Stimulated activated CD8-positive, alpha-beta memory T cell treated with anti-CD3 and anti-CD28 coated beads, Interleukin-12 subunit alpha, Interleukin-12 subunit beta, amount 100 ng/mL, for 24 hours (primary cell): ENCODE results near the gene MRPL55.

Source experiments
- DNase-seq: peaks from one replicate; pipeline ENCODE4 v3.0.0-alpha.2; 2020; ENCODE audit errors: extremely low read depth

Gene MRPL55

DNA sequence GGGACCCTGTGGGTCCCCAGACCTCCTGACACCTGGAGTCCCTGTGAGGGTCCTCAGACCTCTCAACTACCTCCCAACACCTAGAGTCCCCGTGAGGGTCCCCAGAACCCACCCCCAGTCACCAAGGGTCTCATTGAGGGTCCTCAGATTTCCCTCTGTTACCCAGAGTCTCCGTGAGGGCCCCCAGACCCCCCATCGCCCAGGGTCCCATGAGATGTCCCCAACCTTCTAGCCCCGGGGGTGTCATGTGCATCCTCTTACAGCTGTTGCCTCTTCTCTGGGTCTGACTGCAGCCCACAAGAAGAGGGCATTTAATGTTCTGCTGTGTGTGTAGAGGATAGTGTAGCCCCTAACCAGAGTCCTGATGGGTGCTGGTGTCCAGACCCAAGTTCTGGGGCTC lies 38.7 kb upstream of the MRPL55 start:
- DNase-seq = no peak

DNA sequence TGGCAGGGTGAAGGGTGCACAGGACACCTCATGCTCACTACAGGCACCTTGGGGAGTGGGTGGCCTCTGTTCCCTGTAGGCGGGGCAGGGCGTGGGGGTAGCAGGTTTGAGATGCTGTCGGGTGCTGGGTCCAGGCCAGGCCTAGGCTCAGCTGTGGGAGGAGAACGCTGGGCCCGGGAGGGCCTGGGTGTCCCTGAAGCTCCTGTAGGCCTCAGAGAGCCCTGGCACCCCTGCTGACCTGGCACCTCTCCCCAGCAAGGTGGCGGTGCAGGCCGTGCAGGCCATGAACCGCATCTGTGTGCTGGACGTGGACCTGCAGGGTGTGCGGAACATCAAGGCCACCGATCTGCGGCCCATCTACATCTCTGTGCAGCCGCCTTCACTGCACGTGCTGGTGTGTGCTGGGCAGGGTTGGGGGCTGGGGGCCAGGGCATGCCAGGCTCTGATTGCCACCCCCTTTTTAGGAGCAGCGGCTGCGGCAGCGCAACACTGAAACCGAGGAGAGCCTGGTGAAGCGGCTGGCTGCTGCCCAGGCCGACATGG lies 38.1 kb upstream of the MRPL55 start:
- DNase-seq = no peak

DNA sequence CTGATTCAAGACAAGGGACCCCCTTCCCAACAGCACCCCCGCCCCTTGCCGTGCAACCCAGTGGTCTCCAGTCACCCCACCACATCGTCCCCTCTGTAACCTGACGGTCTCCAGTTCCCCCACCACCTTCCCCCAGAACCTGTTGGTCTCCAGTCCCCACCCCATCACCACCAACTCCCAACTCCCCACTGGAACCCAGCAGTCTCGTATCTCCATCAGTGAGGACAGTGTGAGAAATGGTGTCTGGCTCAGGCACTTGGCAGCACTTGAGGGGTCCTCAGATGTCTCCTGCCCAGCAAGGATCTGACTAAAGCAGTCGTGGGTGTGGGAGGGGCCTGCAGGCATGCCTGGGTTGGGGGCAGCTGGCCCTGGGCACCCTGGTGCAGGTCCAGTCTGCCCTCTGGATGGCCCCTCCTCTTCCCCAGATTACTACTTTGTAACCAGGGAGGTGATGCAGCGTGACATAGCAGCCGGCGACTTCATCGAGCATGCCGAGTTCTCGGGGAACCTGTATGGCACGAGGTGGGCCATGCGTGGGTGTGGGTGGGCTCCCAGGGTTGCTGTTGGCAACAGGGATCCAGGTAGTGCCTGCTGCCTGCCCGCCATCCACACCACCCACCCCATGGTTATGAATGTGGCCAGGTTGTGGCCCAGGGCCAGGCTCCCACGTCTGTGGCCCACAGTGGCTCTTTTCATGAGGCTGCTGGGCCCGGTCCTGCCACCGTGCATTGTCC lies 37.5 kb upstream of the MRPL55 start:
- no peak for DNase-seq

DNA sequence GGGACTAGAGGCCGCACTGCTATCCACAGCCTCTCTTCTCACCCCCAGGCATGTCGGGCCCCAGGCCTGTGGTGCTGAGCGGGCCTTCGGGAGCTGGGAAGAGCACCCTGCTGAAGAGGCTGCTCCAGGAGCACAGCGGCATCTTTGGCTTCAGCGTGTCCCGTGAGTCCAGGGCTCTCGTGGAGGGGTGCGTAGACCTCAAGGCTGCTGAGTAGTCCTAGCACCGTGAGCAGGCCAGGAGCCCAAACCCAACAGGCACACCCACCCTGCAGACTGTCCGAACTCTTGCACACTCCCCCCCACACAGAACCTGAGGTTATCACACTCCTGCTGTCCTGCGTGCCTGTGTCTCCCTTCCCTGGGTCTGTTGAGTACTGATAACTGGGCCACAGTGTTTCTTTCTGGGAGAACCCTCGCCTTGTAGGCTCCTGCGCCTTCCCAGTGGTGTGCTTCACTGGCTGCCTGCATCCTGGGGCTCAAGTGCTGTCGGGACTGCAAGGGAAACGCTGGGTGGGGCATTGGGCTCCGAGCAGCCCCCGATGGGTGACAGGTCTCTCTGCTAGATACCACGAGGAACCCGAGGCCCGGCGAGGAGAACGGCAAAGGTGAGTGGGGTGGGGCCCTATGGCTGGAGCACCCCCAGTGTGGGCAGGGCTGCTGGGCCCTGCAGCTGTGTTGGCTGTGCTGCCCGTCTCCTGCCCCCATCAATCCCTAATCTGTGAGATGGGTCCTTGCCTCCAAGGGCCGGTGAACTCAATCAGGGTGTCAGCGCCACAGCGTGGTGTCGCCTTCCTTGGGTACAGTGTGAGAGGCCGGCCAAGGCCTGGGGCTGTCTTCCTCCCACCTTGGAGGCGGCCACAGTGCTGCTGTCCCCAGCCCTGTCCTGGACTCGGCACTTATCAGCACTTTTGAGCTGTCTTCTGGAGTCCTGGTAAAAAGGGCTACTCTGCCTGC lies 36.6 kb upstream of the MRPL55 start:
- no peak for DNase-seq

DNA sequence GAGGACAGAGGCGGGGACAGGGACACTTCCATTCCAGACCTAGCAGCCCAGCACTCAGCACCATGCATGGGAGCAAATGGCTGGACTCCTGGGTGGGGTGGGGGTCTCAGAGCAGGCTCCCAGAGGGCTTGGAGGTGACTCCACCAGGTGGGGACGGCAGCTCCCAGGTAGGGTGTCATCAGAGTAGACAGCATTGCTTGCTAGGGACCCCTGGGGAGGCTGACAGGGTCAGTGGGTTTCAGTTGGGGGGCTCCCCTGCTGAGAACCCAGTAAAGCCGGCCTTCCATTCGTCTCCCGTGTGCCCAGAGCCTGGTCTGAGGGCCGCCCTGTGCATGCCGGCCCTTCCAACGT lies 35.9 kb upstream of the MRPL55 start:
- DNase-seq = no peak

DNA sequence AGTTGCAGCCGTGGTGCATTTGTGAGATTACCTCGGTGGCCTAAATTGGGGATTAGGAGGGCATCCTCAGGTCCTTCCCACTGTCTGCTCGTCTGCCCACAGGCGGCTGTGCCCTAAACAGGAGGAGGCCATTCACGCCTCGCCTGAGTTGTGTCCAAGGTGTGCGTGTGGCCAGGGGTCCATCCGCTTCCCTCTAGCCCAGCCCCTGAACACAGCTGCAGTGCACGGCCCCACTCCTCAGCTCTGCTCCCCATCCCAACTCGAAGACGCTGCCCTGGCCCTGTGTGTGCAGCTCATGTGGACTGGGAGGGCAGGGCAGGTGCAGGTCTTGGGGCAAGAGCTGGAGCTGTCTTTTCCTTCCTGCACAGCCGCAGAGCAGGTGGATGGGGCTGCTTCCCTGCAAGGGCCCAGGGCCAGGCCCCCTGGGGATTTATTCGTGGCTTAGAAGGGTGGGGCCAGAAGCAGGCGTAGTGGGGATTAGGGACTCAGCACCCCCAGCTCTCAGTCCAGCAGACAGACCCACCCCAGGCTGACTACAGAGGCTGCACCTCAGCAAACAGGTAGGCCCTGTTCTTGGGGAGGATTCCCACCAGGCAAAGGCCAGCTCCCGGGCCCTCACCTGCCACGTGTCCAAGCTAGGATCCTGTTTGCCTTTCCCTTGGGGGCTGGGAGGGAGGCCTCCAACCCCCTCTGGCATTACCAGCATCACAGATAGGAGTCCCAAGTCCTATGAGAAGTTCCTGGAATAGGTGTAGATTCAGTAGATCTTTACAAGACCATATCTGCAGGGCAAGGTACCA lies 35.3 kb upstream of the MRPL55 start:
- DNase-seq = no peak

DNA sequence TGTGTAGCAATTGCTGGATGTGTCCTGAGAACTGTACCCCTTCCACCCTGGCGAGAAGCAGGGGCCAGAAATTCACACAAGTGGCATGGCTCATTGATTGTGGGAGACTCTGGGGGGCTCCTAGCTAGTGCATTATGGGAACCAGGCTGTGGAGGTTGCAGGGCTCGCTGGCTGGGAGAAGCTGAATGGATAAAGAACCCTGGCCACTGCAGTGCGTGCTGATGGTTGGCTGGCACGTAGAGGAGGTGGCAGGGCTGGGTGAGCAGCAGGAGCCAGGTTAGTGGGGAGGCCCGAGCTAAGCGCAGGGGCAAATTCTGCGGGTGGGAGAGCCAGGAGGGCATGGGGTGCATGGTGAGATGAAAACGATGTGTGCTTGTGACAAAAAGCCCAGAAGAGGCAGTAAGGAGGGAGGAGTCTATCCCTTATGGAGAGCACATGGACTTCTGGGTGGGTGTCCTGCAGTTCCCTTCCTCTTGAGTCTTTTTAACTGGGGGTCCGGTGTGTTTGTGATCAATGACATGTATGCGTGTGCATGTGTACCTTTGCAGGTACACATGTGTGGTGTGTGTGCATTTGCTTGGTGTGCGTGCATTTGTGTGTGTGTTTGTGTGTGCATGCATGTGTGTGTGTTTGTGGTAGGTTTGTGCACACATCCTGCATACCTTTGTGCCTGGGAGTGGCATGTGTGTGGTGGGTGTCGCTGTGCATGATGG lies 34.5 kb upstream of the MRPL55 start:
- DNase-seq = no peak

DNA sequence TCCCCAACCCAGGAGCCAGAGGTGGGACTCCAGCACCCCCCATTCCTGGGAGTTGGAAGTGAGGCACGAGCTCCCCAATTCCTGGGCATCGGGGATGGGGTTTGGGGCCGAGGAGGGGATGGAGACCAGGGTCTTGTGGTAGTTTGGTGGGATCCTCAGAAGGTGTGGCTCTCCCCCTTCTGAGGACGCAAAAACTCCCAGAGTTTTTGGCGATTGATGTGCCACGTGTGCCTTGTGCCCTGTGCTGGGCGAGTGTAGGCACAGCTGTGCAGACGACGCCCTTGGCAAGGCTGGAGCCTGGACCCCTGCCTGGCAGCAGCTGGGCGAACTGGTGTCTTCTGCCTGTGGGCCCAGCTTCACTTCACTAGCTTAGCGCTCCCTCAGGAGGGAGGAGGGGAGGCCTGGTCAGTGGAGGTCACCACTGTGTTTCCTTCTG lies 33.6 kb upstream of the MRPL55 start:
- no peak for DNase-seq

DNA sequence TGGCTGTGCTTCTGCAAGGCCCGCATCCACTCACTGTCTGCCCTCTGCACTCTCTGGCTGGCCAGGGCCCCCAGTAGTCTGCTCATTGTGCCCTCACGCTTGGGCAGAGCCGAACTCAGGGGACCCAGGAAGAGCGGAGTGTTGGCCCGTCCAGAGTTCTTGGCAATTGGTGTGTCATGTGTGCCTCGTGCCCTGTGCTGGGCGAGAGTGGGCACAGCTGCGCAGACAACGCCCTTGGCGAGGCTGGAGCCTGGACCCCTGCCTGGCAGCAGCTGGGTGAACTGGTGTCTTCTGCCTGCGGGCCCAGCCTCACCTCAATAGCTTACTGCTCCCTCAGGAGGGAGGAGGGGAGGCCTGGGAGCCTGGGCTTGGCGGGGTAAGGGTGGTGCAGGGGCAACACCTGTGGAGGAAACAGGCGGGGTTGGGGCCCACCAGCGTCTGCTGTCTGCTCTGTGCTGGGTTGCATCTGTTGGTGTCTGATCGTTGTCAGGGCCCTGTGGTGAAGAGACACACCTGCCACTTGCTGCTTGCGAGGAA lies 33.1 kb upstream of the MRPL55 start:
- DNase-seq = no peak

DNA sequence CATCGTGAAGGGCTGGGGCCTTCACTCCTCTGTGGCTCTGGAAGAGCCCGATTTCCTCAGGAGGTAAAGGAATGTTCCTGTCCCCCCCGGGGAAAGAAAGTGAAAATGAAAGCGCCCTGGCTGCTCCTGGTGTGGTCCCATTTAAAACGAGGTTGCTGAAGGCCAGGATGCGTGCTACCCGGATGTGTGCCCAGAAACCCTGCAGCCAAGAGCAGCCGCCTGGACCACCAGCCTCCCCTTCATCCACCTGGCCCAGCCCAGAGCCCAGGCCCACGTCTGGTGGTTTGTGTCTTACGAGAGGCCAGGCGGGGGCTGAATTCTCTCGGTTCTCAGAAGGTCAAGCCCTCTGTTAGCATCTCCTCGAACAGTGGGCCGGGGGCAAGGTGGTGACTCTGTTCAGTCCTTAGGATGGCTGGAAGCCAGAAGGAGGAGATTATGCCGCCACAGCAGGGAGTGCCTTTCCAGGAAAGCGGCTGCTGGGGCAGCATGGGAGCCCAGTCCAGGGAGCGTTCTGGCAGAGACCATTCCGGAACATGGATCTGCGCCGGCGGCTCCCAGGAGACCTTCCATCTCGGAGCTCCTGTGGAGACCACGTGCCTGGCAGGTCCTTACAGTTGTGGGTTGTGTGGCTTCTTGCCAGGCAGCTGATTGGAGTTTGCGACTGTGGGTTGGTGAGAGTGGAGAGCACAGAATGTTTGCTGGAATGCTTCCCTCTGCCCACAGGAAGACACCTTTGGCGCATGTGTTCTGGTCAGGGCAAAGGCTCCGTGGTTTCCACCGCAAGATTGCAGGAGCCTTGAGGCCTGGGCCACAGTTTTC lies 32.3 kb upstream of the MRPL55 start:
- no peak for DNase-seq

DNA sequence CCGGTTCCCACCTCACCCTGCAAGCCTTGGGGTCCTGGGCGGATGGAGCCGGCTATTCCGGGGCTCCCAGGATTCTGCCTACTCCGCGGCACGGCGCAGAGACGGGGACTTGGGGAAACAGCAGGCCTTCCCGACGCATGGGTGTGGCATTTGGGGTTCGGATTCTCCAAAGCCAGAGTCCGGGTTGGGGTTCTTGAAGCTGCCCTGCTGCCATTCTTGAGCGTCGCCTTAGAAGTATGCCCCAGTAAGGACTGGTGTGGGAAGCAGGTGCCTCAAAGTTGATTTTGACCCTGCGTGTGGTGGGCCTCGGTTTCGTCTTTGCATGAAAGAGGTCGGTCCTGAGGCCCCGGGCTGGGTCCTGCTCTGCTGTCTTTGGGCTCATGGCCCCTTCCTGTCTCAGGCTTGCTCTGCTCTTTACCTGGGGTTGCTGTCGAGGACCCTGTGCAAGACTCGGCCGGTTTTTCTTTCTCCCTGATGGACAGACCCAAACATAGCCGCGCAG lies 31.7 kb upstream of the MRPL55 start:
- no peak for DNase-seq

DNA sequence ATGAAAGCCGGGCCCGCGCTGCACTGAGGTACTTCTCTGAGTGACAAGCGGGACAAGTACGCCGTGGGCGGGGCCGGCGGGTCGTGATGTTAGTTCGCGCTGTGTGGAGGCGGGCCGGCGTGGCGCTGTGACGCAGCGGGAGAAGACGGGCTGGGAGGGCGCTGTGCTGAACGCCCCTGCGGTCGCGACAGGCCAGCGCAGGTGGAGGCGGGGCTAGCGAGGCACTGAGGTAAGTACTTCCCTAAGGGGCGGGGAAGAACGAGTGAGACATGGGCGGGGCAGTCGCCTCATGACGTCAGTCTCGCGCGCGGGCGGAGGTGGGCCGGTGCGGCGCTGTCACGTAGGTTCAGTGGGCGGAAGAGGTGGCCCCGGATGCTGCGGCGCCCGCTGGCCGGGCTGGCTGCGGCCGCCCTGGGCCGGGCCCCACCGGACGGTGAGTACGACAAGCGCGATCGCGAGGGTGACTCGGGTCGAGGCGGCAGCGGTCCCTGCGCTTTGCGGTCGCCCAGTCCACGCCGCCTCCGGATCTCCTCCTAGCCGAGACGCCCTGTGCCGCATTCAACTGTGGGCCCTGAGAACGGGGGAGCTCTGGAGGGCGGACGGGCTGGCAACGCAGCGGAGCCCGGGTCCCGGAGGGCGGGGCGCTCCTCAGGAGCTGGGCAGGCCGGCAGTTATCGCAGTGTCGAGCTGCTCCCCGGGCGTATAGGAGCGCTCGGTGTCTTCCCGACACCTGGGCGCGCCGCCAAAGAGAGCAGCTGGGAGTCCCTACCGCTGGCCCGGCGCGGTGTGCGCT lies 31.0 kb upstream of the MRPL55 start, which contains the start of gene GUK1:
Gene GUK1 (plus strand): TSS at position 349 of the 793 bp plus-strand sequence. CDS start 24 bp downstream, at position 373.
- DNase-seq = peak; percentile 100

DNA sequence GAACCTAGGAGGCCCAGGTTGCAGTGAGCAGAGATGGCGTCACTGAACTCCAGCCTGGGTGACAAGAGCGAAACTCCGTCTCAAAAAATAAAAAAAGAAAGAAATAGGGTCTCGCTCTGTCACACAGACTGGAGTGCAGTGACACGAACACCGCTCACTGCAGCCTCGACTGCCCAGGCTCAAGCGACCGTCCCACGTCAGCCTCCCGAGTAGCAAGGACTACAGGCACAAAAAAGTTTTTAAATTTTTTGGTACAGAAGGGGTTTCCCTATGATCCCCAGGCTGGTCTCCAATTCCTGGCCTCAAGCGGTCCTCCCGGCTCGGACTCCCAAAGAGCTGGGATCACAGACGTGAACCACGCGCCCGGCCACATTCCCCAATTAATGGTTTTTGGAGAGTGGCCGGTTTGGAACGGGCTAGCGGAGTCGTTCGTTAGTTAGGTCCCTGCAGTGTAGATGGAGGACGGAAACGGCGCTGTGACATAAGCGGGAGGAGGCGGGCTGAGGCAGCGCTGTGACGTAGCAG lies 30.4 kb upstream of the MRPL55 start:
- DNase-seq = no peak

DNA sequence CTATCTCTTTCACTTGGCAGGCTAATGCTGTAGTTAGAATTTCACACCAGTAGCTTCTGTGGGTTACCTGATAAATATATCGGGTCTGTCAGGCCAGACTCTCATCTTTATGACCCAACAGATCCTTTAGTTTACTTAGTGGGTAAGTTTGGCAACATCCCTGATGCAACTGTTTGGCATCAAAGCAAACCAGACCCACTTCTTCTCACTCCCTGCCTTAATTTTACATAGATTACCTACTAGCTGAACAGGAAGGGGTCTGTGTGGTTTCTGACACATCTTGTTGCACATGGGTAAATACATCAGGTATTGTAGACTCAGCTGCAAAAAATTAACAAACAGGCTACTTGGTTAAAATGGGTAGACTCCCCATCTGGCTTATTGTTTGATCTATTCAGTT lies 27.8 kb upstream of the MRPL55 start:
- DNase-seq = no peak

DNA sequence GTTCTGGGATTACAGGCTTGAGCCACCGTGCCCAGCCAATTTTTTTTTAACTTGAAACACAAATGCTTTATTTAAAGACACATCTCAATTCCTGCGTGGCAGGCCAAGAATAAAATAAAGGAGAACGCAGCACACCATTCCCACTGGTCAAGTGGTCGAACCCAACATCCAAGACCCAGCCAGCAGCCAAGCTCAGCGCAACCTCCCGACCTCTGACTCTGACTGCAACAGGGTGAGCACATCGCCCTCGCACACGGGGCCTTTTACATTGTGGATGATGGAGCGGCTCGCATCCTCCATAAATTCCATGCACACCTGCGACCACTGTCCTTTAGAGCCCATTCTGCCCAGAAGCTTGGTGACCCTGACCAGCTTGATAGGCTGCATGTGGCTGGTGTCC lies 25.5 kb upstream of the MRPL55 start:
- DNase-seq = no peak

DNA sequence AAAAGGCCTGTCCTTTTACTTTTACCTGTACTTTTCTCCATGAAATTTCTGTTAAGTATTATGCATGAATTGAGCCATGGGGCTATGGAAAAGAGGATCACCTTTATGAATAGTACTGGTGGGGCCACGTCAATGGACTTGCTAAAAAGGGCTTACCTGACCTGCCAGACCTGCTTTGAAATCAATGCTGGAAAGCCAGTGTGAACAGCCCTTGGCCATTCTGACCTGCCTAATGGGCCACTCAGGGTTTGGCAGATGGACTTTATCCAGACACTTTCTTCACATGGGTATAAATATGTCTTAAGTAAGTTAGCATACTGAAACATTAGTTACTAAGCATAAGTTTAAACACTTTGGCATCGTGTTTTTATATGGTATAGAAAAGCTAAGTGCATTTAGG lies 22.7 kb upstream of the MRPL55 start:
- no peak for DNase-seq

DNA sequence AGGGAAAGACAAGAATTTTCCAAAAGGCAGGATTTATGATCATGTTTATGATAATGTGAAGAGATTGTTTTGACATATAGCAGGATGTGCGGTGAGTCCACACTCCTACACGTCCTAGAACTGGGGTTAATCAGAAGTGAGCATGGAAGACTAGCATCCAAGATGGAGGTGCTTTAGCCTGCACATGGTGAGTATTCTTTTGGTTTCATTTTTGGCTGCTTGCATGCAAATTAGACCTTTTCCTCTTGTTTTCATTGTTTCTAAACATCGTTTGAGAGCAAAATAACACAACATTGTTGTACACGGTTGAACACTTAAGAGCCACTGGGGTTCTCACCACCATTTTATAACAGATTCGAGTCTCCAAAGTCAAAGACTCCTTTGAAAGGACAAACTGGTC lies 16.1 kb upstream of the MRPL55 start:
- no peak for DNase-seq

DNA sequence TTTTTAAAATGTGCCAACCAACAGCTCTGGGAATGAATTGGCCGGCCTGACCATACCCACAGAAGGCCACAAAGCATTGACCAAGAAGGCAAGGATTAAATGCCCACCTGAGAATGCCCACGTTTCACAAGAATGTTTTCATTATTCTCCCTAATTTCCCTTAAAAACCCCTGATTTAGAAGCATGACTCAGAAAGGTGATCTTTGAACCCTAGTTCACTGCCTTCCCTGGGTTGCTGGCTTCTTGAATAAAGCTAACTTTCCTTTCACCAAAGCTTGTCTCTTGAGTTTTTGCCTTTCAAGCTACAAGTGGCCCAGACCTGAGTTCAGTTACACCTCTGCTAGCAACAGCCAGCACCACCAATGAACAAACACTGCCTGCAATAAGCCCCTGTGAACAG lies 14.4 kb upstream of the MRPL55 start:
- DNase-seq = no peak

DNA sequence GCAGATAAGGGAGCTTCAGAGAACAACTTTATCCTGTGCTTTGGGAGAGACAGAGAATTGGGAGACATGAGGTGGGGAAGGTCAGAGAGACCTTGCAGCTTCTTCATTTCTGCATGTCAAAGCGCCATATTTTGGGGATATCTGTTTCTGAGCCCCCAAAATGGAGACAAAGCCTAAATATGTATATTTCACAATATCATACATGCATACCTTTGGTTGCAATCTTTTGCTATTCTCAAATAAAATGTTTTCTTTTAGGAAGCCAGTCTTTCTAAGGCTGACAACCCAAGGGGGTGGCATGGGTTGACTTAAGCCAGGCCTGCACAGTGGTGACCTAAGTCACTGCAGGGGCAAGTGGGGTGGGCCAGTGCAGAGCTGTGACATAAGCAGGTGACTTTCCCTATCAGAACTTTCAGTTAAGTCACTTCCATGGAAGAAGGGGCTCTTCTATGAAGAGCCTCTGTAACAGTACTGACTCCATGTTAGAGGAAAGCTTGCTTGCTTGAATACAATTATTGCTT lies 13.9 kb upstream of the MRPL55 start:
- no peak for DNase-seq
